ENCODE measurements around the gene GFOD1. TPM values are rescaled to one million over a fixed set of nuclear protein-coding genes. Genes with fewer than 3 reads are reported as not detected.

GFOD1 gene
- polyA plus RNA-seq, 1 of the 3 experiments (the other 2 are of a cell fraction), result 1.6 TPM

DNA sequence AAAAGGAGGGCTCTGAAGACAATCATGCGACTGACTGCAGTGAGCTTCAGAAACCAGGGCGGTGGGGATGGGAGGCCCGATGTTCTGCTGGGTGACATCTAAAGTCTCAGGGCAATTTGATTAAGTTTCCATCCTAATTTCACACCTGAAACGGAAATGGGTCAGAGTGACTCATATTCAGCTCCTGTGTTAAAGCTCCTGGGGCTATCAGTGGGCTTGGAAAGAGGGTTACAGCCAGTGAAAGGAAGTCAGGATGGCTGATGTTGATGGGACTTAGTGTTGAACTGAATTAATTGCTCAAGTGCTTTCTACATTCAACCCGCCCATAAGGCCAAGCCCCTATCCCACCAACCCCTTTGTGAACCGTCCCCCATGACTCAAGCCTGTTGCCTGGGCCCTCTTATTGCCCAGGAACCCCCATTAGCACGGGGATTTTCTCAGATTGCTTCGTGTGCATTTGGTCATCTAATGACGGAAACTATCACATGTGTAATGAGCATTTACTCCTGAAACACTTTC lies 112.0 kb downstream of the GFOD1 start:
- no peak for DNase-seq
- no peak overlapping the region for H3K27ac ChIP-seq (ENCODE audit: low read depth in 2 of 2, low read length in 1 of 2)
- TF ChIP-seq RXRA (IDR thresholded peaks at IDR 0.05; ENCODE audit: borderline replicate concordance, low read depth) (no peak), EZH2phosphoT487 (IDR thresholded peaks at IDR 0.05; ENCODE audit: borderline replicate concordance, low read depth) (no peak), NFIC (IDR thresholded peaks at IDR 0.05; ENCODE audit: borderline replicate concordance) (no peak), SMC3 (IDR thresholded peaks at IDR 0.05; ENCODE audit: low read depth, low read length) (no peak), SIN3A (IDR thresholded peaks at IDR 0.05; ENCODE audit: borderline replicate concordance, low read depth, low read length) (no peak), GABPA (IDR thresholded peaks at IDR 0.05; ENCODE audit: low read depth) (no peak), FOXJ3 (CRISPR knock-in tag; IDR thresholded peaks at IDR 0.05) (no peak), GATA2 (CRISPR knock-in tag; IDR thresholded peaks at IDR 0.05) (no peak), ELF1 (IDR thresholded peaks at IDR 0.05) (no peak), POLR2AphosphoS5 (IDR thresholded peaks at IDR 0.05; ENCODE audit: low read depth, low read length) (no peak), FOXM1 (IDR thresholded peaks at IDR 0.05; ENCODE audit: low read depth) (no peak)
- TF ChIP-seq, protein P1, sequence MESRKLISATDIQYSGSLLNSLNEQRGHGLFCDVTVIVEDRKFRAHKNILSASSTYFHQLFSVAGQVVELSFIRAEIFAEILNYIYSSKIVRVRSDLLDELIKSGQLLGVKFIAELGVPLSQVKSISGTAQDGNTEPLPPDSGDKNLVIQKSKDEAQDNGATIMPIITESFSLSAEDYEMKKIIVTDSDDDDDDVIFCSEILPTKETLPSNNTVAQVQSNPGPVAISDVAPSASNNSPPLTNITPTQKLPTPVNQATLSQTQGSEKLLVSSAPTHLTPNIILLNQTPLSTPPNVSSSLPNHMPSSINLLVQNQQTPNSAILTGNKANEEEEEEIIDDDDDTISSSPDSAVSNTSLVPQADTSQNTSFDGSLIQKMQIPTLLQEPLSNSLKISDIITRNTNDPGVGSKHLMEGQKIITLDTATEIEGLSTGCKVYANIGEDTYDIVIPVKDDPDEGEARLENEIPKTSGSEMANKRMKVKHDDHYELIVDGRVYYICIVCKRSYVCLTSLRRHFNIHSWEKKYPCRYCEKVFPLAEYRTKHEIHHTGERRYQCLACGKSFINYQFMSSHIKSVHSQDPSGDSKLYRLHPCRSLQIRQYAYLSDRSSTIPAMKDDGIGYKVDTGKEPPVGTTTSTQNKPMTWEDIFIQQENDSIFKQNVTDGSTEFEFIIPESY (IDR thresholded peaks at IDR 0.05; ENCODE audit: borderline replicate concordance, low read depth), result no peak
- TF ChIP-seq, protein P2, sequence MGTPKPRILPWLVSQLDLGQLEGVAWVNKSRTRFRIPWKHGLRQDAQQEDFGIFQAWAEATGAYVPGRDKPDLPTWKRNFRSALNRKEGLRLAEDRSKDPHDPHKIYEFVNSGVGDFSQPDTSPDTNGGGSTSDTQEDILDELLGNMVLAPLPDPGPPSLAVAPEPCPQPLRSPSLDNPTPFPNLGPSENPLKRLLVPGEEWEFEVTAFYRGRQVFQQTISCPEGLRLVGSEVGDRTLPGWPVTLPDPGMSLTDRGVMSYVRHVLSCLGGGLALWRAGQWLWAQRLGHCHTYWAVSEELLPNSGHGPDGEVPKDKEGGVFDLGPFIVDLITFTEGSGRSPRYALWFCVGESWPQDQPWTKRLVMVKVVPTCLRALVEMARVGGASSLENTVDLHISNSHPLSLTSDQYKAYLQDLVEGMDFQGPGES (IDR thresholded peaks at IDR 0.05; ENCODE audit: low read depth, low read length), result no peak
- no peaks in the 10 kb centered on the region for H3F3A ChIP-seq (replicated peaks; ENCODE audit: insufficient read depth)
- no peak overlapping the region for H3K4me3 ChIP-seq (ENCODE audit: low read depth in 2 of 2, low read length in 1 of 2)
- H3K4me1 ChIP-seq (ENCODE audit: control insufficient read depth in 1 of 2, insufficient read depth in 2 of 2, low read depth in 1 of 2, low read length in 1 of 2), result peaks cover 0 to 13% of the 10 kb centered on the region in 2 experiments; a peak in 1 of 4 replicates
- H3K9me3 ChIP-seq, result no peaks in the 10 kb centered on the region
- no peaks in the 10 kb centered on the region for H3K9me2 ChIP-seq
- no peaks in the 10 kb centered on the region for H3K27me3 ChIP-seq (ENCODE audit: insufficient read depth)
- H3K36me3 ChIP-seq (replicated peaks in 1 of 2; ENCODE audit: control insufficient read depth in 1 of 2, insufficient read depth in 2 of 2, low read length in 1 of 2), result no peaks in the 10 kb centered on the region
- 82% methylated on average over 9 of the region's 9 CpGs for WGBS (ENCODE audit: low lambda C conversion rate)
- CTCF ChIA-PET, result interaction anchor here (1.3 kb wide), 1 partner anchor 27 kb away, joined by 3 read pairs; no protein-coding TSS in a partner anchor
- POLR2A ChIA-PET, result interaction anchor here (1.1 kb wide), 1 partner anchor 240 kb away, joined by 3 read pairs; no protein-coding TSS in a partner anchor
- no peaks in the 10 kb centered on the region for H3K79me2 ChIP-seq (ENCODE audit: insufficient read depth)
- H4K20me1 ChIP-seq (ENCODE audit: insufficient read depth), result no peaks in the 10 kb centered on the region
- no peak overlapping the region for H3K9ac ChIP-seq
- no peak overlapping the region for H2AFZ ChIP-seq (ENCODE audit: low read depth)
- no peak overlapping the region for H3K4me2 ChIP-seq

DNA sequence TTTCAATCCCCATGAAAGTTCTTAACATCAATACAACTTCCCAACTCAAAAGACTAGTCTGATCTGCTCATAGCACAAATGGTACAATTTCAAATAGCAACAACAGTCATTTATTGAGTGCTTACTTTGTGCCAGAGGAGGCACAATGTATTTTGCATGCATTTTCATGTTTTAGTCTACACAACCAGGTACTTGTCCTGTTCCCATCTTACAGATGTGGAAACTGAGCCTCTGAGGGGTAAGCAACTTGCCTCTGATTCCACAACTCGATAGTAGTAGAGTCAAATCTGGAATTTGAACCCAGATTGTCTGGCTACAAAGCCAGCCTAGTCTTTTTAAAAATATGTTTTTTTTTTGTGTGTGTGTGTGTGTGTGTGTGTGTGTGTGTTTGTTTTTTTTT lies 113.5 kb downstream of the GFOD1 start:
- no peaks in the 10 kb centered on the region for H3K36me3 ChIP-seq (replicated peaks in 1 of 2; ENCODE audit: control insufficient read depth in 1 of 2, insufficient read depth in 2 of 2, low read length in 1 of 2)
- peaks cover 0 to 9% of the 10 kb centered on the region in 2 experiments; a peak in 1 of 4 replicates for H3K4me1 ChIP-seq (ENCODE audit: control insufficient read depth in 1 of 2, insufficient read depth in 2 of 2, low read depth in 1 of 2, low read length in 1 of 2)
- TF ChIP-seq, protein P3, sequence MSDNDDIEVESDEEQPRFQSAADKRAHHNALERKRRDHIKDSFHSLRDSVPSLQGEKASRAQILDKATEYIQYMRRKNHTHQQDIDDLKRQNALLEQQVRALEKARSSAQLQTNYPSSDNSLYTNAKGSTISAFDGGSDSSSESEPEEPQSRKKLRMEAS (IDR thresholded peaks at IDR 0.05; ENCODE audit: low read depth), result no peak
- TF ChIP-seq SIN3A (IDR thresholded peaks at IDR 0.05; ENCODE audit: borderline replicate concordance, low read depth, low read length) (no peak), JUND (IDR thresholded peaks at IDR 0.05) (no peak), ELF1 (IDR thresholded peaks at IDR 0.05) (no peak), NRF1 (IDR thresholded peaks at IDR 0.05; ENCODE audit: low read depth, low read length) (no peak), YY1 (IDR thresholded peaks at IDR 0.05; ENCODE audit: low read depth) (no peak), EP300 (IDR thresholded peaks at IDR 0.05; ENCODE audit: borderline replicate concordance in 1 of 2, low read depth in 1 of 2, low read length in 1 of 2) (no peak), MEF2A (IDR thresholded peaks at IDR 0.05; ENCODE audit: borderline replicate concordance, low read depth) (no peak)
- TF ChIP-seq, protein P4, sequence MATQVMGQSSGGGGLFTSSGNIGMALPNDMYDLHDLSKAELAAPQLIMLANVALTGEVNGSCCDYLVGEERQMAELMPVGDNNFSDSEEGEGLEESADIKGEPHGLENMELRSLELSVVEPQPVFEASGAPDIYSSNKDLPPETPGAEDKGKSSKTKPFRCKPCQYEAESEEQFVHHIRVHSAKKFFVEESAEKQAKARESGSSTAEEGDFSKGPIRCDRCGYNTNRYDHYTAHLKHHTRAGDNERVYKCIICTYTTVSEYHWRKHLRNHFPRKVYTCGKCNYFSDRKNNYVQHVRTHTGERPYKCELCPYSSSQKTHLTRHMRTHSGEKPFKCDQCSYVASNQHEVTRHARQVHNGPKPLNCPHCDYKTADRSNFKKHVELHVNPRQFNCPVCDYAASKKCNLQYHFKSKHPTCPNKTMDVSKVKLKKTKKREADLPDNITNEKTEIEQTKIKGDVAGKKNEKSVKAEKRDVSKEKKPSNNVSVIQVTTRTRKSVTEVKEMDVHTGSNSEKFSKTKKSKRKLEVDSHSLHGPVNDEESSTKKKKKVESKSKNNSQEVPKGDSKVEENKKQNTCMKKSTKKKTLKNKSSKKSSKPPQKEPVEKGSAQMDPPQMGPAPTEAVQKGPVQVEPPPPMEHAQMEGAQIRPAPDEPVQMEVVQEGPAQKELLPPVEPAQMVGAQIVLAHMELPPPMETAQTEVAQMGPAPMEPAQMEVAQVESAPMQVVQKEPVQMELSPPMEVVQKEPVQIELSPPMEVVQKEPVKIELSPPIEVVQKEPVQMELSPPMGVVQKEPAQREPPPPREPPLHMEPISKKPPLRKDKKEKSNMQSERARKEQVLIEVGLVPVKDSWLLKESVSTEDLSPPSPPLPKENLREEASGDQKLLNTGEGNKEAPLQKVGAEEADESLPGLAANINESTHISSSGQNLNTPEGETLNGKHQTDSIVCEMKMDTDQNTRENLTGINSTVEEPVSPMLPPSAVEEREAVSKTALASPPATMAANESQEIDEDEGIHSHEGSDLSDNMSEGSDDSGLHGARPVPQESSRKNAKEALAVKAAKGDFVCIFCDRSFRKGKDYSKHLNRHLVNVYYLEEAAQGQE (IDR thresholded peaks at IDR 0.05; ENCODE audit: low read depth, low read length), result no peak
- no peaks in the 10 kb centered on the region for H3K9me2 ChIP-seq
- H3K4me3 ChIP-seq (ENCODE audit: low read depth in 2 of 2, low read length in 1 of 2), result no peak overlapping the region
- no peak overlapping the region for H3K4me2 ChIP-seq
- 67% methylated on average over 1 of the region's 1 CpG for WGBS (ENCODE audit: low lambda C conversion rate)
- H3K27me3 ChIP-seq (ENCODE audit: insufficient read depth), result no peaks in the 10 kb centered on the region
- H3K9ac ChIP-seq, result no peak overlapping the region
- ChIA-PET CTCF (no interaction called here), POLR2A (no interaction called here)
- H4K20me1 ChIP-seq (ENCODE audit: insufficient read depth), result no peaks in the 10 kb centered on the region
- H3K79me2 ChIP-seq (ENCODE audit: insufficient read depth), result no peaks in the 10 kb centered on the region
- no peak for DNase-seq
- no peak overlapping the region for H2AFZ ChIP-seq (ENCODE audit: low read depth)
- no peaks in the 10 kb centered on the region for H3K9me3 ChIP-seq
- no peaks in the 10 kb centered on the region for H3F3A ChIP-seq (replicated peaks; ENCODE audit: insufficient read depth)
- no peak overlapping the region for H3K27ac ChIP-seq (ENCODE audit: low read depth in 2 of 2, low read length in 1 of 2)
